GM12878 (cell line): ENCODE results near the gene A2ML1. TPM values are rescaled to one million over a fixed set of nuclear protein-coding genes. Genes with fewer than 3 reads are reported as not detected.

Experiments
- ATAC-seq: fragments of 200-7000 bp; cut with Tn5 transposase; 3 replicates; pipeline ENCODE4 v1.9.1; 2020; ENCODE audit warnings: mild to moderate bottlenecking, moderate library complexity
- BruUV-seq: library from RNA; stranded (reverse); fragments of 400-500 nt; replicated peaks from 2 replicates; lab custom pipeline; 2021; lab: Mats Ljungman, UMichigan
- CTCF ChIA-PET: fragments of 300-600 bp; sonication (Branson Sonifier 250); formaldehyde crosslinking; extraction: SDS; loops from one replicate; lab custom pipeline; 2021; ENCODE audit warnings: inconsistent platforms; lab: Yijun Ruan, JAX
- POLR2A ChIA-PET: fragments of 350-600 bp; formaldehyde crosslinking; extraction: SDS; loops from one replicate; lab custom pipeline; 2021; ENCODE audit warnings: inconsistent platforms; lab: Charles Lee
- RAD21 ChIA-PET: fragments of 300-600 bp; sonication (Branson Sonifier 250); formaldehyde crosslinking; loops from one replicate; lab custom pipeline; 2023; ENCODE audit warnings: antibody characterized with exemption; ENCODE audit not compliant: unreplicated experiment; lab: Charles Lee
- SMC1A ChIA-PET: fragments of 300-600 bp; sonication (Branson Sonifier 250); formaldehyde crosslinking; loops from one replicate; lab custom pipeline; 2023; ENCODE audit not compliant: unreplicated experiment, uncharacterized antibody; lab: Charles Lee
- DNase-seq: peaks from one replicate; pipeline ENCODE4 v3.0.0-alpha.2; 2011; ENCODE audit warnings: low read depth, low spot score
- FAIRE-seq: peaks from 3 replicates; lab custom pipeline; 2011; peaks lifted over from hg19 to GRCh38; lab: Jason Lieb, UNC
- H2AFZ ChIP-seq: 2 replicates; pipeline ENCODE4 v1.6.0; 2011; ENCODE audit warnings: low read depth, low read length, control low read depth; ENCODE audit not compliant: control insufficient read depth
- H3K27ac ChIP-seq: 2 replicates; pipeline ENCODE4 v1.5.1; 2011; ENCODE audit warnings: control low read depth; ENCODE audit not compliant: control insufficient read depth, insufficient read depth
- H3K27me3 ChIP-seq, 2 experiments: replicated peaks in 1 of 2; 2 replicates each; pipeline versions ENCODE4 v1.6.0 to v1.6.1; 2011; ENCODE audit warnings: low read length in 1 of 2; ENCODE audit not compliant: control insufficient read depth in 2 of 2, insufficient read depth in 2 of 2
- H3K36me3 ChIP-seq, 2 experiments: 2 replicates each; pipeline ENCODE4 v1.5.1; 2011; ENCODE audit warnings: low read length in 1 of 2; ENCODE audit not compliant: control insufficient read depth in 2 of 2, insufficient read depth in 2 of 2
- H3K4me1 ChIP-seq: 2 replicates; pipeline ENCODE4 v1.6.1; 2011; ENCODE audit warnings: mild to moderate bottlenecking, low read length, moderate library complexity, mixed read lengths; ENCODE audit not compliant: control insufficient read depth, insufficient read depth
- H3K4me2 ChIP-seq: 2 replicates; pipeline ENCODE4 v1.6.0; 2011; ENCODE audit warnings: control low read depth; ENCODE audit not compliant: control insufficient read depth, insufficient read depth
- H3K4me3 ChIP-seq: fragments of 200-600 bp; sonication (generic); 2 replicates; pipeline ENCODE4 v1.5.1; 2016
- H3K79me2 ChIP-seq: 2 replicates; pipeline ENCODE4 v1.6.0; 2011; ENCODE audit warnings: low read length; ENCODE audit not compliant: control insufficient read depth, insufficient read depth
- H3K9ac ChIP-seq: 2 replicates; pipeline ENCODE4 v1.8.0; 2011; ENCODE audit warnings: low read length, control low read depth, mixed read lengths; ENCODE audit not compliant: control insufficient read depth, insufficient read depth
- H3K9me3 ChIP-seq: replicated peaks from 3 replicates; pipeline ENCODE4 v1.5.1; 2011; ENCODE audit warnings: mild to moderate bottlenecking, low read length; ENCODE audit not compliant: control insufficient read depth, insufficient read depth
- H4K20me1 ChIP-seq: 2 replicates; pipeline ENCODE4 v1.6.0; 2011; ENCODE audit not compliant: control insufficient read depth, insufficient read depth
- ATF7 ChIP-seq: fragments of 450-650 bp; IDR thresholded peaks from 2 replicates; pipeline ENCODE4 v1.6.1; 2016; ENCODE audit warnings: low read depth, mild to moderate bottlenecking
- EGR1 ChIP-seq, 2 experiments: IDR thresholded peaks; 1 replicate in 1 of 2; 2 replicates in 1 of 2; pipeline ENCODE4 v1.6.1; 2011 to 2012; ENCODE audit warnings: low read depth in 2 of 2, low read length in 2 of 2, borderline replicate concordance in 1 of 2, mild to moderate bottlenecking in 1 of 2, moderate library complexity in 1 of 2
- HDAC2 ChIP-seq: fragments of 200-600 bp; sonication (generic); IDR thresholded peaks from 2 replicates; pipeline ENCODE4 v1.6.1; 2017
- IKZF1 ChIP-seq: fragments of 450-650 bp; conservative IDR thresholded peaks from 2 replicates; pipeline ENCODE4 v1.6.1; 2017; ENCODE audit warnings: antibody characterized with exemption, mild to moderate bottlenecking
- IRF4 ChIP-seq: IDR thresholded peaks from 2 replicates; pipeline ENCODE4 v1.6.1; 2011; ENCODE audit warnings: low read depth, low read length
- KAT2A ChIP-seq: conservative IDR thresholded peaks from 2 replicates; pipeline ENCODE4 v1.6.1; 2011; ENCODE audit warnings: low read depth, low read length; ENCODE audit not compliant: control insufficient read depth
- MYC ChIP-seq: IDR thresholded peaks from 2 replicates; pipeline ENCODE4 v1.6.1; 2011; ENCODE audit warnings: mild to moderate bottlenecking, low read length, moderate library complexity, inconsistent platforms; ENCODE audit not compliant: insufficient read depth, insufficient replicate concordance, insufficient read length, severe bottlenecking
- POLR2AphosphoS5 ChIP-seq: IDR thresholded peaks from 2 replicates; pipeline ENCODE4 v1.6.1; 2011; ENCODE audit warnings: mild to moderate bottlenecking, low read length, inconsistent platforms
- RAD51 ChIP-seq: fragments of 450-650 bp; IDR thresholded peaks from 2 replicates; pipeline ENCODE4 v1.6.1; 2016; ENCODE audit warnings: moderate library complexity, mild to moderate bottlenecking, inconsistent platforms
- SMAD1 ChIP-seq: fragments of 450-650 bp; IDR thresholded peaks from 2 replicates; pipeline ENCODE4 v1.6.1; 2018; ENCODE audit warnings: mild to moderate bottlenecking, low read depth; ENCODE audit not compliant: partially characterized antibody
- SPI1 ChIP-seq: IDR thresholded peaks from 2 replicates; pipeline ENCODE4 v1.6.1; 2011; ENCODE audit warnings: low read depth, mild to moderate bottlenecking, low read length, moderate library complexity, borderline replicate concordance; ENCODE audit not compliant: insufficient read depth
- SREBF2 ChIP-seq: IDR thresholded peaks from 2 replicates; pipeline ENCODE4 v1.6.1; 2012; ENCODE audit warnings: mild to moderate bottlenecking, low read length
- SRF ChIP-seq, 2 experiments: IDR thresholded peaks; 2 replicates each; pipeline ENCODE4 v1.6.1; 2011; ENCODE audit warnings: low read depth in 2 of 2, low read length in 2 of 2, mild to moderate bottlenecking in 1 of 2, moderate library complexity in 1 of 2
- TCF3 ChIP-seq: IDR thresholded peaks from 2 replicates; pipeline ENCODE4 v1.6.1; 2012; ENCODE audit warnings: low read depth, mild to moderate bottlenecking, low read length, borderline replicate concordance; ENCODE audit not compliant: insufficient read depth
- WGBS: methylation state at CpG from one replicate; pipeline ENCODE4 v1.1.6; 2016; ENCODE audit warnings: low lambda C conversion rate; ENCODE audit not compliant: insufficient replicate concordance, insufficient coverage; ENCODE audit errors: missing lambda C conversion rate; 5-methylcytosine and 5-hydroxymethylcytosine counted together
- in situ Hi-C: fragments of 300-500 bp; cut with MboI; formaldehyde crosslinking; loops from 9 replicates; pipeline ENCODE4 v1.14.3; 2018; ENCODE audit warnings: mixed read lengths
- intact Hi-C: fragments of 100-400 bp; cut with micrococcal nuclease; formaldehyde crosslinking; loops from one replicate; pipeline ENCODE4 v1.14.2; 2022; ENCODE audit not compliant: unreplicated experiment
- polyA plus RNA-seq, 11 experiments: library from polyadenylated mRNA; depleted of rRNA in 4 of 11; unstranded in 6 of 11; stranded (reverse) in 5 of 11; fragments of >200 nt; fragmentation: Nextera tagmentation in 4 of 11; fragmentation: Illumina TruSeq in 1 of 11; extraction: Ambion mirVana in 4 of 11; extraction: Trizol in 1 of 11; gene quantifications; 1 replicate in 1 of 11; 2 replicates in 10 of 11; pipeline versions ENCODE4 v1.2.1 to v1.2.3, GENCODE V29; 2011 to 2016; ENCODE audit warnings: inconsistent platforms in 2 of 11, missing spikeins in 2 of 11, low read depth in 1 of 11
- total RNA-seq, 4 experiments: library from RNA; depleted of rRNA in 3 of 4; stranded (reverse); fragments of >200 nt in 3 of 4; fragmentation: Illumina TruSeq in 1 of 4; extraction: Trizol in 1 of 4; gene quantifications; 2 replicates each; pipeline versions ENCODE4 v1.2.1 to v1.2.3, GENCODE V29; 2013 to 2021
- TF ChIP-seq, protein P1 (sequence below): fragments of 450-650 bp; IDR thresholded peaks from 2 replicates; pipeline ENCODE4 v1.6.1; 2017; ENCODE audit warnings: mild to moderate bottlenecking, moderate library complexity

A2ML1 gene
- total and polyA plus RNA-seq, 10 of the 15 experiments (the other 5 are each of a cell fraction or from before 2014, with no cell fraction given), result not detected

DNA sequence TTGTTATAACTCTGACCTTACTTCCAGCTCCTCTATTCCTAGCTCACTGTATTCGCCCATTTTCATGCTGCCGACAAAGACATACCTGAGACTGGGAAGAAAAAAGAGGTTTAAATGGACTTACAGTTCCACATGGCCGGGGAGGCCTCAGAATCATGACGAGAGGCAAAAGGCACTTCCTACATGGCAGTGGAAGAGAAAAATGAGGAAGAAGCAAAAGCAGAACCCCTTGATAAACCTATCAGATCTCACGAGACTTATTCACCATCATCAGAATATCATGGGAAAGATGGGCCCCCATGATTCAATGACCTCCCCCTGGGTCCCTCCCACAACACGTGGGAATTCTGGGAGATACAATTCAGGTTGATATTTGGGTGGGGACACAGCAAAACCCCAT, 77.4 kb downstream of the A2ML1 start:
- intact Hi-C loops (no loop called here), in situ Hi-C loops (loop anchor here (10.0 to 25.0 kb wide), 2 partner anchors 215 to 363 kb away; partner anchors contain the start of gene CLEC4E)
- TF ChIP-seq ATF7, result no peak
- TF ChIP-seq SRF (IDR thresholded peaks at IDR 0.05; ENCODE audit: low read depth in 2 of 2, low read length in 2 of 2), result no peak
- no peak for TF ChIP-seq TCF3
- TF ChIP-seq, protein P1, sequence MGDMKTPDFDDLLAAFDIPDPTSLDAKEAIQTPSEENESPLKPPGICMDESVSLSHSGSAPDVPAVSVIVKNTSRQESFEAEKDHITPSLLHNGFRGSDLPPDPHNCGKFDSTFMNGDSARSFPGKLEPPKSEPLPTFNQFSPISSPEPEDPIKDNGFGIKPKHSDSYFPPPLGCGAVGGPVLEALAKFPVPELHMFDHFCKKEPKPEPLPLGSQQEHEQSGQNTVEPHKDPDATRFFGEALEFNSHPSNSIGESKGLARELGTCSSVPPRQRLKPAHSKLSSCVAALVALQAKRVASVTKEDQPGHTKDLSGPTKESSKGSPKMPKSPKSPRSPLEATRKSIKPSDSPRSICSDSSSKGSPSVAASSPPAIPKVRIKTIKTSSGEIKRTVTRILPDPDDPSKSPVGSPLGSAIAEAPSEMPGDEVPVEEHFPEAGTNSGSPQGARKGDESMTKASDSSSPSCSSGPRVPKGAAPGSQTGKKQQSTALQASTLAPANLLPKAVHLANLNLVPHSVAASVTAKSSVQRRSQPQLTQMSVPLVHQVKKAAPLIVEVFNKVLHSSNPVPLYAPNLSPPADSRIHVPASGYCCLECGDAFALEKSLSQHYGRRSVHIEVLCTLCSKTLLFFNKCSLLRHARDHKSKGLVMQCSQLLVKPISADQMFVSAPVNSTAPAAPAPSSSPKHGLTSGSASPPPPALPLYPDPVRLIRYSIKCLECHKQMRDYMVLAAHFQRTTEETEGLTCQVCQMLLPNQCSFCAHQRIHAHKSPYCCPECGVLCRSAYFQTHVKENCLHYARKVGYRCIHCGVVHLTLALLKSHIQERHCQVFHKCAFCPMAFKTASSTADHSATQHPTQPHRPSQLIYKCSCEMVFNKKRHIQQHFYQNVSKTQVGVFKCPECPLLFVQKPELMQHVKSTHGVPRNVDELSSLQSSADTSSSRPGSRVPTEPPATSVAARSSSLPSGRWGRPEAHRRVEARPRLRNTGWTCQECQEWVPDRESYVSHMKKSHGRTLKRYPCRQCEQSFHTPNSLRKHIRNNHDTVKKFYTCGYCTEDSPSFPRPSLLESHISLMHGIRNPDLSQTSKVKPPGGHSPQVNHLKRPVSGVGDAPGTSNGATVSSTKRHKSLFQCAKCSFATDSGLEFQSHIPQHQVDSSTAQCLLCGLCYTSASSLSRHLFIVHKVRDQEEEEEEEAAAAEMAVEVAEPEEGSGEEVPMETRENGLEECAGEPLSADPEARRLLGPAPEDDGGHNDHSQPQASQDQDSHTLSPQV, result no peak
- TF ChIP-seq KAT2A, result no peak
- TF ChIP-seq EGR1 (IDR thresholded peaks at IDR 0.05; ENCODE audit: borderline replicate concordance in 1 of 2, low read depth in 2 of 2, low read length in 2 of 2), result no peak
- TF ChIP-seq SMAD1, result no peak
- TF ChIP-seq RAD51, result no peak
- TF ChIP-seq HDAC2, result no peak
- TF ChIP-seq IRF4, result no peak
- TF ChIP-seq SREBF2, result no peak
- TF ChIP-seq POLR2AphosphoS5, result no peak
- no peak for TF ChIP-seq MYC
- no peak for TF ChIP-seq IKZF1
- no peak for TF ChIP-seq SPI1
- ChIA-PET CTCF (no interaction called here), RAD21 (no interaction called here), SMC1A (no interaction called here), POLR2A (no interaction called here)
- Histone ChIP-seq H3K9me3 (no peaks in the 10 kb centered on the region; the same call in 2 of the 3 replicates), H3K27ac (no peak overlapping the region), H4K20me1 (no peaks in the 10 kb centered on the region), H3K9ac (no peak overlapping the region), H3K27me3 (no peaks in the 10 kb centered on the region; a peak in 1 of 4 replicates), H3K79me2 (no peaks in the 10 kb centered on the region), H3K36me3 (no peaks in the 10 kb centered on the region), H3K4me3 (no peak overlapping the region), H2AFZ (no peak overlapping the region), H3K4me2 (no peak overlapping the region), H3K4me1 (no peaks in the 10 kb centered on the region)
- no peak for ATAC-seq
- 32% methylated on average over 6 of the region's 6 CpGs for WGBS
- no TSS peak for BruUV-seq
- no peak for FAIRE-seq
- DNase-seq, result no peak
